ENCODE measurements around the gene DNAH8. TPM values are rescaled to one million over a fixed set of nuclear protein-coding genes. Genes with fewer than 3 reads are reported as not detected.

DNAH8 gene
- total RNA-seq, 1 experiment from 2014 or later: not detected

- Histone ChIP-seq H3K9me2 (ENCODE audit: insufficient read depth) (no peaks in the 10 kb centered on the region), H2AFZ (ENCODE audit: low read depth, low read length, poor library complexity, severe bottlenecking) (no peak overlapping the region), H3K36me3 (ENCODE audit: control insufficient read depth in 1 of 2, insufficient read depth in 2 of 2, low read length in 2 of 2) (no peaks in the 10 kb centered on the region), H3K27ac (ENCODE audit: low read depth, low read length) (no peak overlapping the region), H3K4me3 (replicated peaks in 1 of 2; ENCODE audit: low read depth in 1 of 2, low read length in 2 of 2) (no peak overlapping the region), H3K79me2 (ENCODE audit: insufficient read depth, low read length) (no peaks in the 10 kb centered on the region), H3K27me3 (ENCODE audit: insufficient read depth, low read length) (peaks cover 79% of the 10 kb centered on the region), H3K9me3 (ENCODE audit: control insufficient read depth in 1 of 2, insufficient read depth in 1 of 2, low read depth in 1 of 2, low read length in 2 of 2) (no peaks in the 10 kb centered on the region), H4K20me1 (ENCODE audit: insufficient read depth) (no peaks in the 10 kb centered on the region), H3K9ac (ENCODE audit: low read length) (no peak overlapping the region), H3K4me2 (ENCODE audit: low read length) (no peak overlapping the region), H3K4me1 (ENCODE audit: control insufficient read depth in 1 of 2, insufficient read depth in 2 of 2, low read length in 2 of 2) (no peaks in the 10 kb centered on the region)
- TF ChIP-seq ZFX (IDR thresholded peaks at IDR 0.05) (no peak), SIN3A (IDR thresholded peaks at IDR 0.05; ENCODE audit: low read depth) (no peak), ZNF274 (IDR thresholded peaks at IDR 0.05; ENCODE audit: low read depth, low read length) (no peak), CBX3 (IDR thresholded peaks at IDR 0.05; ENCODE audit: low read depth) (no peak), CEBPB (IDR thresholded peaks at IDR 0.05; ENCODE audit: low read depth) (no peak), YY1 (IDR thresholded peaks at IDR 0.05; ENCODE audit: extremely low read depth, insufficient replicate concordance, low read depth, low read length) (no peak), EZH2 (IDR thresholded peaks at IDR 0.05) (no peak), POLR2A (IDR thresholded peaks at IDR 0.05; ENCODE audit: borderline replicate concordance, extremely low read depth, insufficient read depth, insufficient read length) (no peak), ELF1 (IDR thresholded peaks at IDR 0.05; ENCODE audit: borderline replicate concordance, low read depth) (no peak), POLR2AphosphoS5 (IDR thresholded peaks at IDR 0.05; ENCODE audit: low read depth, low read length) (no peak), JUND (IDR thresholded peaks at IDR 0.05) (no peak), EGR1 (IDR thresholded peaks at IDR 0.05; ENCODE audit: low read depth) (no peak), FOSL1 (IDR thresholded peaks at IDR 0.05; ENCODE audit: low read depth) (no peak)
- TF ChIP-seq, protein P1, sequence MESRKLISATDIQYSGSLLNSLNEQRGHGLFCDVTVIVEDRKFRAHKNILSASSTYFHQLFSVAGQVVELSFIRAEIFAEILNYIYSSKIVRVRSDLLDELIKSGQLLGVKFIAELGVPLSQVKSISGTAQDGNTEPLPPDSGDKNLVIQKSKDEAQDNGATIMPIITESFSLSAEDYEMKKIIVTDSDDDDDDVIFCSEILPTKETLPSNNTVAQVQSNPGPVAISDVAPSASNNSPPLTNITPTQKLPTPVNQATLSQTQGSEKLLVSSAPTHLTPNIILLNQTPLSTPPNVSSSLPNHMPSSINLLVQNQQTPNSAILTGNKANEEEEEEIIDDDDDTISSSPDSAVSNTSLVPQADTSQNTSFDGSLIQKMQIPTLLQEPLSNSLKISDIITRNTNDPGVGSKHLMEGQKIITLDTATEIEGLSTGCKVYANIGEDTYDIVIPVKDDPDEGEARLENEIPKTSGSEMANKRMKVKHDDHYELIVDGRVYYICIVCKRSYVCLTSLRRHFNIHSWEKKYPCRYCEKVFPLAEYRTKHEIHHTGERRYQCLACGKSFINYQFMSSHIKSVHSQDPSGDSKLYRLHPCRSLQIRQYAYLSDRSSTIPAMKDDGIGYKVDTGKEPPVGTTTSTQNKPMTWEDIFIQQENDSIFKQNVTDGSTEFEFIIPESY (IDR thresholded peaks at IDR 0.05; ENCODE audit: extremely low read depth, insufficient replicate concordance, low read length): no peak
- TF ChIP-seq, protein P2, sequence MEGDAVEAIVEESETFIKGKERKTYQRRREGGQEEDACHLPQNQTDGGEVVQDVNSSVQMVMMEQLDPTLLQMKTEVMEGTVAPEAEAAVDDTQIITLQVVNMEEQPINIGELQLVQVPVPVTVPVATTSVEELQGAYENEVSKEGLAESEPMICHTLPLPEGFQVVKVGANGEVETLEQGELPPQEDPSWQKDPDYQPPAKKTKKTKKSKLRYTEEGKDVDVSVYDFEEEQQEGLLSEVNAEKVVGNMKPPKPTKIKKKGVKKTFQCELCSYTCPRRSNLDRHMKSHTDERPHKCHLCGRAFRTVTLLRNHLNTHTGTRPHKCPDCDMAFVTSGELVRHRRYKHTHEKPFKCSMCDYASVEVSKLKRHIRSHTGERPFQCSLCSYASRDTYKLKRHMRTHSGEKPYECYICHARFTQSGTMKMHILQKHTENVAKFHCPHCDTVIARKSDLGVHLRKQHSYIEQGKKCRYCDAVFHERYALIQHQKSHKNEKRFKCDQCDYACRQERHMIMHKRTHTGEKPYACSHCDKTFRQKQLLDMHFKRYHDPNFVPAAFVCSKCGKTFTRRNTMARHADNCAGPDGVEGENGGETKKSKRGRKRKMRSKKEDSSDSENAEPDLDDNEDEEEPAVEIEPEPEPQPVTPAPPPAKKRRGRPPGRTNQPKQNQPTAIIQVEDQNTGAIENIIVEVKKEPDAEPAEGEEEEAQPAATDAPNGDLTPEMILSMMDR (IDR thresholded peaks at IDR 0.05 in 2 of 3, conservative IDR thresholded peaks at IDR 0.05 in 1 of 3; ENCODE audit: borderline replicate concordance in 1 of 3, insufficient read depth in 1 of 3, low read depth in 2 of 3, low read length in 2 of 3): no peak
- ChIA-PET CTCF (no interaction called here), POLR2A (no interaction called here), RAD21 (ENCODE audit: low non-redundant PET in 1 of 2, low total read pairs in 2 of 2, uncharacterized antibody in 2 of 2, unreplicated experiment in 2 of 2) (no interaction called here)
- DNase-seq (ENCODE audit: low read depth, low spot score): no peak
- intact Hi-C loops (cut with micrococcal nuclease): loop anchor here (5.0 kb wide), 1 partner anchor 38 kb away; no protein-coding TSS in a partner anchor
- BruUV-seq (replicated peaks): no TSS peak
- no peak for ATAC-seq
These were observed 99.7 kb downstream of the DNAH8 start for GRCh38 chr6:38814761-38815160.
